Right kidney (tissue), 1 donor: ENCODE results near the gene RGS6.

Experiments used
- DNase-seq: peaks from one replicate; pipeline ENCODE4 v3.0.0-alpha.2; 2016

Gene RGS6

DNA sequence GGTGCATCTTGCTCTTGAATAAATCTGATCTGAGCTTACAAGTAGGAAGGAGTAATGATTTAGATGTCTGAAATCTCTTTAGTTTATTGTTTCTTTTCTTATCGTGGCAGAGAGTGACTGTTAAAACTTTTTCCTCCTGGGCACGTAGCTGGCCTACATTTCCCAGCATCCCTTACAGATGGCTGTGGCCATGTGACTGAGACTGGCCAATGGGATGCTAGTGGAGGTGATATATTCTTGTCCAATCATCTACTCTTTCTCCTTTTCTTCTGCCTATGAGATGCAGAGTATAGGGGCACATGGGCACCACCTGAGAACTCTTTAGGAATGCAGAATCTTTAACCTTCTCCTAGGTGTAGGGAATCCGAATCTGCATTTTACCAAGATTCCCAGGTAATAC is 237.3 kb downstream of the RGS6 start:
- no peak for DNase-seq

DNA sequence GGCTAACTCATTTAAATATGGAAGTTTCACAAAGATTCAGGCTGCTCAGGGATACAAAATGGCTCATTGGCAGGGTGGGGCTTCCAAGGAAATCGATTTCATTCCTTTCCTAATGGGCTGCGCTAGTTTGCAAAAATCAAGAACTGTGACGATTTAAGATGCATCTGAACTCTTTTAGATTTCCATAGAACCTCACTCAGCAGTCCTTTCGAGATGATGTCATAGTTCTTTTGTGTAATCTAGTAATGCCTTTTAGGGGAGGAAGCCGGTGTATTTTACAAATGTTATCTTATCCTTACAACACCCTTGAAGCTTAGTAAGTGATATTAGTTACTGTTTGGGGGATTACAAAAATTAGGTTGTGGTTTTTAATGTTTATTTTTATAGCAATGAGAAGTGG is 239.8 kb downstream of the RGS6 start:
- no peak for DNase-seq

DNA sequence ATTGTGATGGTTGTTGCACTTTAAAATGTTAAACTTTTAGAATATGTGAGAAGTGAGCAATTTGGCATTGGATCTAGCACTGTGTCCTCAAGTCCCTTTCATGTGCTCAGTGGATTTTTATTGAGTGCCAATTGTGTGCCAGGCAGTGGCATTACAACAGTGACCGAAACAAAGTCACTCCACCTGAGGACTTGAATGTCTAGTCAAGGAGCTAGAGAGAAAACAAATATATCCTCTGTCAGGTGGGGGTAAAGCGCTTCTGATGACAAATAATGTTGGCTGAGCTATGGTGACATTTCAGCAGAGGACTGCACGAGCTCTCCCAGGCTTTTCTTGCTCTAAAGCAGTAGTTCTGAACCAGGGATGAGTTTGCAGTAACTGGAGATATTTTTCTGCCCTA is 240.4 kb downstream of the RGS6 start:
- DNase-seq: no peak

DNA sequence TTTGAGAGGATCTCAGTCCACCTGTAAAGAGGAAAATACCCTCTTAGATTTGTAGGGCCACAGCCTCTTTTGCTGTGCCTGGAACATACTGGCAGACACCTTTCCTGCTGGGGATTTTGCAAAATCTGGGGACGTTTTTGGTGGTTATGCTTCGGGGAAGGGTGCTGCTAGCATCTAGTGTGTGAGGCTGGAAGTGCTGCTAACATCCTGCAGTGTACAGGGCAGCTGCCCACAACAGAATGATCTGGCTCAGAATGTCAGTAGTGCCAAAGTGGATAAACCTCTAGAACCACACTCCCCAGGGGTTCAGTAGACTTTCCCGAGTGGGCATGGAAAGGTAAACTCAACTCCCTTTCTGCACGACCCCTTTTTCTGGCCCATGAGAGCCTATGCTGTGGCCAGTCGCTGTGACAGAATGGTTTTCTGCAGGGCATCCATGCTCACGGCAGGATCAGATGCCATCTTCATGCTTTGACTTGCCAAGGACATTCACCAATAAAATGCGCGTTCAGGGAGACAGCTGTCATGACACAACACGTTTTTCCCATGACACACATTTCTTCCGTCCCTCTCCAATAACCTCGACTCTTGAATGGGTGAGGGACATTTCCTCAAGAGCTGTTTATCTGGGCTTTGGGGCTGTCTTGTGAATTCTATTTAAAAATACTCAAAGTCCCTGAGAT is 240.9 kb downstream of the RGS6 start:
- no peak for DNase-seq

DNA sequence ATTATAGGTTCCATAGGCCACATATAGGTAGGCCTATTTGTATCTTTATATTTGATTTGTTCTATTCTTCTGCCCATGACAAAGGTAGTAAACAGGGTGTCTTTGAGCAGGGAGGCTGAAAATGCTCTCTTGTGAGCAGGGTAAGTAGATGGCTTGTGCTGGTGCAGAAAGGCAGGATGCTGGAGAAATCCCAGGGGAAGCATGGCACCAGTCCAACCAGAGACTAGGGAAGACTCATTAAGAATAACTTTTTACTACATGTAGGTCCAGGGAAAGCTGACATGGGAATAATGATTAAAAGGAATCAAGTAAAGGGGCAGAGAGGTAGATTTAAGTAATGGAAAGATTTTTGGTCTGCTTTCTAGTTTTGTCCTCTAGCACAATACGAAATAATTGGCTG is 245.0 kb downstream of the RGS6 start:
- DNase-seq: no peak

DNA sequence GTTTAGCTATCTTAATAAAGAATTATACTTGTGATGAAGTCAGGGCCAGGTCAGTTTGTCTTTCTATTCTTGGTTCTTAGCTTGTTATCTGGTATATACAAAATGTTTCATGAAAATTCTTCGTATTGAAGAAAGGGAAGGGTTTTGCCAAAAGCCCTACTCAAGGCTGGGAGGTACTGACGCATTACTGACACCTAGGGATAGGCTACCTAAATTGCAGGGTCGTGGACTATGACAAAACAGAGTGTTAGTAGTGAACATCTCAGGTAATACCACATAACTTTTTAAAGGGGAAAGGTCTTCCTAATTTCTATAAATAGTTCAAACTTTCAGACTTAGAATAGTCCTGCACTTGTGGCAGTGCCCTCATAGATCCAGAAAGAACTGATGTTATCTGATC is 246.3 kb downstream of the RGS6 start:
- no peak for DNase-seq

DNA sequence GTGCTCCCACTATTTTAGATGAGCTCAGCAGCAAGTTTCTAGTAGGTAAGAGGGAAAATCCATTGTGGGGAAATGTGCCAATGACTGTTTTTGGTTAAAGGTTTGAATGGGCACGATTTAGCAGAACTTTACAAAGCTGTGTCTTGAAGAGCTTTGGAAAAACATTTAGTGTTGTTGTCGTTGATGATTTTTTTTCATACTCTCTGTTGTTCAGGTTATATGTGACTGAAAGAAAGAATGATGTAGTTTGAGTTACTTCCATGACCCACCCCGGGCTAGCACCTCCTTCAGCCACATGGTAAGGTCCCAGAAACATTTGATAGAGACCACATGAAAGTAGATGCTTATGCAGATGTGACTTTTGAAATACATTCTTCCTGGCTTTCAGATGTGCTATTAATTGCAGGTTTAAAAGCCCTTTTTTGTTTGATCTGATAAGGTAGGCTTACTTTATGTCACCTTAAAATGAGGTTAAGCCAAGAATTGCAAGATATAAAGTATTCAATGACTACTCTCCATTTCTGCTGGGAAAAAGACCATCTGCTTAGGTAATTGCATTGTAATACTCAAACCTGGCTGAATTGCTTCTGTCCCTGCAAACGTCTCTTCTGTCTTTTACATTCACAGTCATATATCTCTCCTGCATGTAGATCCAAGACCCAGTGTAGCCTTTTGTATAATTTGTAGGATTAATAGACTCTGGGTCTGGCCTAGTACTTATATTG is 250.6 kb downstream of the RGS6 start:
- DNase-seq: no peak

DNA sequence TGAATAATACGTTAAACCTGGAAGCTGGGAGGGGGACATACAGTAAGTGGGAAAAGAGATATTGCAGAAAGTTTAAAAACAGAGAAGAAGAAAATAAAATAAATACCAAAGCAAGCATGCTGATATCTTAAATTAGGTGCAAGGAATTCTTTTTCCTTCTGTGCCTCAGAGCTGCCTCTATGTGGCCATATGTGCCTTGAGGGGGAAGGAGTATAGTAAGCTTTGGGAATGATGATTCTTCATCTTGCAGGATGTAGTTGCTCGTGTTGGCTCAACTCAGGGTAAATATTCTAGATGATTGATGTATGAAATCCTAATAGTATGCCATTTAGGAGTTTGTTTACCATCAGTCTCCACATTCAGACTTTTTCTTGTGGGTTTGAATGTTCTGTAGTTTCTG is 251.4 kb downstream of the RGS6 start:
- DNase-seq: no peak

DNA sequence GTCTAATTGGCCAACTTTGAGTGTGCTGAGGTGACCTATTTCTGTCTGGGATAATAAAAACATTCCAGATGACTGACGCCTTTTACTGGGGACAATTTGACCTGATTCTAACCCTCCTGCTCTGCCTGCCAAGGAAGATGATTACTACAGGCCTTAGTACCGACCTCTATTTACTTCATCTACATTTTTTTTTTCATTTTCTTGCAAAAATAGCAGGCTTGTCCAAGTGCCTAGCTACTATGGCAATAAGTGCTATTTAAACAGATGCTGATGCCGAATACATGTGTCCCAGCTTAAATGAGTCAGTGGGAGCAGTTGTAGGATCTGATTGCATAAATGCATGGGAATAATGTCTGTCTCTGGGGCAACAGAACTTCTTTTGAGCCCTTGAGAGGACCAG is 254.3 kb downstream of the RGS6 start:
- DNase-seq: no peak

DNA sequence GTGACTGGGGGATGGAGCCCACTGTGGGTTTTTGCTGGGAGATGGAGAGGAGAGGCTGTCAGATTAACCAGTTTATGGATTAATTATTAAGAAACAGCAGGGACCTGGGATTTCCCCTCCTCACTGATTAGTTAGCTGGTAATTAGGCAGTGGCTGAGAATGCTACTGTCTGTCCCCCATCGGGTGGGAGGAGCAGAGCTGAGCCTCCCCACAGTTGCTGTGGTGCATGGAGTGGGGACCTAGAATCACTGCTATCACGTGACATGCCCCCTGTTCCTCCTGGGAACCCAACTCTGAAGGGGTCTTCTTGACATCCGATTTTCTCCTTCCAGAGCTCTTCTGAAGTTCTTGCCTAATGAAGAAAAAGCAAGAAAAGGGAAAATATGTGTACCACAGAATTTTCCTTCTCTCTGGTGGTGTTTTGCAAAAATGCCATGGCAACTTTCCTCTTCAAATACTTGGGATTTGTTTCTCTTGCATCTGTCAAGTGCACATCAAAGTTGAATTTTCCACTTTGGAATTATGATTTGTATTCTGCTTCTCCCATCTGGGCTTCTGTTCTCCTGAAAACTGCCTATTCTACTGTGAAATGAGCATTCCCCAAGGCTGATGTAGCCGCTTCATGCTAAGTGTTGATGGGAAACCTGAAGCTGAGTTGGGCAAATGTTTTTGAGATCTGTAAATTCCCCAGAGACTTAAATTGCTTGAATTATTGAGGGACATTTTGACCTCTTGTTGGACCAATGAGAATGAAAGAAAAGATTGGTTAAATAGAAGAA is 264.2 kb downstream of the RGS6 start:
- DNase-seq: no peak

DNA sequence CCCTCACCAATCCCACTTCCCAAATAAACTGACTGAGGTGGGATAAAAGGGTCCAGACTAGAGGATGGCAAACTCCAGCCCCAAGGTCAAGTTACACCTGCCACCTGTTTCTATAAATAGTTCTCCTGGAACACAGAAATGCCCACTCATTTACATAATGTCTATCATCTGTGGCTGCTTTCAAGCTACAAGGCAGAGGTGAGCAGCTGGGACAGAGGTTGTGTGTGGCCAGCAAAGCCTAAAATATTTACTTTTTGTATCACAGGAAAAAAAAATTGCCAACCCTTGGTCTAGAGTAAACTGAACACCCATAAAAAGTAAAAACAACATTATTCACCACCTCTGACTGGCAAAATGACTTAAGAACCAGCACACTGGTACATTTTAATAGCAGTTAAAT is 269.4 kb downstream of the RGS6 start:
- no peak for DNase-seq

DNA sequence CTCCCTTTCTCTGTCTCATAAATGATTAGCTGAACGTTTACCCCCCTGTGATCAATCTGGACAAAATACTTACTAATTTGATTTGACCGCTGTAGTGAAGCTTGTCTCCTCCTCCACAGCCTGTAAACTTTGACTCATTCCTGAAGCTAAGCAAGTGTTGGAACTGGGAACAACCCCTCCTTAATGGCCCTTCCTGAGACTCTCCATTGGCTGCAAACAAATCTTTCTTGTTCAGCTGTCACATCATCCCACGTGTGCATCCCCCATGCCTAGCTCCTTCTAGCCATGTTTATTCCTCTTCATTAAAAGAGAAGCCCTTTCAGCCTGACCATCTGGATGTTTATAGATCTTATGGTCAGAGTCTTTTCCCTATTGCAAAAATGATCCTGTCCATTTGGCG is 281.2 kb downstream of the RGS6 start:
- DNase-seq: no peak

DNA sequence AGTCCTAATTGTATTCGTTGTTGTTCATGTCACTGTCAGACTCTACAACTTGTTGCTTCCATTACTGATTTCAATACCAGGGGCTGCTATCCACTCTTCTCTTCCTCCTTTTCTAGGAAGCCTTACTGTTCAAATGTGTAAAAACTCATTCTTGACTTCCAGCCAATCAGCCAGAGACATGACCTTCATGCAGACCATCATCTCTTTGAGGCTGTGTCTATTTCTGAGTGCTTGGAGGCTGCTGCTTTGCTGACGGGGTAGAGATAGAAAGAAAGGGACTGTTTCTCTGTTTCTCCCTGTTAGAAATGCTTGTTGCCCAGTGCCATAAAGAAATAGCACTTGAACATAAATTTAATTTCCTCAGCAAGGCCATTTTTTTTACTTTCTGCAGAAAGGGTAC is 282.9 kb downstream of the RGS6 start:
- no peak for DNase-seq

DNA sequence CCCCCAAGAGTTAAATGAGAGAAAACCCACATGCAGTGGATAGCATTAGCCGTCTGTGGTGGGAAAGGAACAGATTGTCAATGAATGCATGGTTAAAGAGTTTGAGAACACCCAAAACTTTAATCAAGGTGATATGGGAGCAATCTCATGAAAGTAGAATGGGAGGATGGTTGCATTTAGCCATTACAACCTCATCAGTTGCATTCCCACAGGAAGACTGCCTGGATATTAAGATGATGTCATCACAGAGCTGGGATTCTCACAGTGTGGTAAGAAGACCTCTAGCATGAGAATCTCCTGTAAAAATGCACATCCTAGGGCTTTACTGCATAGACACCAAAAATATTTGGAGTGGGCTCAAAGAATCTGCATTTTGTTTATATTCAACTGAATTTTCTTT is 284.9 kb downstream of the RGS6 start:
- DNase-seq: no peak

DNA sequence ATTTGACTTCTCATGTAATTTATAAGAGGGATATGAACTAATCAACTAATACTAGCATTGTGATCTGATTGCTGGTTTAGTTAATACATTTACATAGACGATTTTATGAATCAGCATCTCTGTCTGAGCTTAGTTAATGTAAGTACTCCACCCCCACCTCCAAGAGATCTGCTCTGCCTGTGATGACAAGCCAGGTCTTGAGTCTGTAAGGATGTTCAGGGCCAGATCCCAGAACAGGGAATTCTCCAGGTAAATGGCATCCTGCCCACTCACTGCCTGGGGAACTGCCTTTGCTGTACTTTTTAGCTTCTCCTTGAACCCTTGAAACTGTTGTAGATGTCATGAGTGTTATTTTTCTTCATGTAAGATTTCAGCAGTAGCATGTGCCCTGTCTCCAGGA is 289.8 kb downstream of the RGS6 start:
- no peak for DNase-seq

DNA sequence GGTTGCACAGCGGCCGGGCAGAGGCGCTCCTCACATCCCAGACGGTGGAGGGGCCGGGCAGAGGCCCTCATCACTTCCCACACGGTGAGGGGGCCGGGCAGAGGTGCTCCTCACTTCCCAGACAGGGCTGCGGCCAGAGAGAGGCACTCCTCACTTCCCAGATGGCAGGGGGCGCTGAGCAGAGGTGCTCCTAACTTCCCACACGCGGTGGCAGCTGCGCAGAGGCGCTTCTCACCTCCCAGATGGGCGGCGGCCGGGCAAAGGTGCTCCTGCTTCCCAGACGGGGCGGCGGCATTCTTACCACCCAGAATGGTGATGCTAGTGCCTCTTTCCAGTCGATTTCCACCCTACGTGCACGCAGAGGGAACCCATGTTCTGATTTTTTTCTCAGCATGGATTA is 304.4 kb downstream of the RGS6 start:
- DNase-seq: no peak

DNA sequence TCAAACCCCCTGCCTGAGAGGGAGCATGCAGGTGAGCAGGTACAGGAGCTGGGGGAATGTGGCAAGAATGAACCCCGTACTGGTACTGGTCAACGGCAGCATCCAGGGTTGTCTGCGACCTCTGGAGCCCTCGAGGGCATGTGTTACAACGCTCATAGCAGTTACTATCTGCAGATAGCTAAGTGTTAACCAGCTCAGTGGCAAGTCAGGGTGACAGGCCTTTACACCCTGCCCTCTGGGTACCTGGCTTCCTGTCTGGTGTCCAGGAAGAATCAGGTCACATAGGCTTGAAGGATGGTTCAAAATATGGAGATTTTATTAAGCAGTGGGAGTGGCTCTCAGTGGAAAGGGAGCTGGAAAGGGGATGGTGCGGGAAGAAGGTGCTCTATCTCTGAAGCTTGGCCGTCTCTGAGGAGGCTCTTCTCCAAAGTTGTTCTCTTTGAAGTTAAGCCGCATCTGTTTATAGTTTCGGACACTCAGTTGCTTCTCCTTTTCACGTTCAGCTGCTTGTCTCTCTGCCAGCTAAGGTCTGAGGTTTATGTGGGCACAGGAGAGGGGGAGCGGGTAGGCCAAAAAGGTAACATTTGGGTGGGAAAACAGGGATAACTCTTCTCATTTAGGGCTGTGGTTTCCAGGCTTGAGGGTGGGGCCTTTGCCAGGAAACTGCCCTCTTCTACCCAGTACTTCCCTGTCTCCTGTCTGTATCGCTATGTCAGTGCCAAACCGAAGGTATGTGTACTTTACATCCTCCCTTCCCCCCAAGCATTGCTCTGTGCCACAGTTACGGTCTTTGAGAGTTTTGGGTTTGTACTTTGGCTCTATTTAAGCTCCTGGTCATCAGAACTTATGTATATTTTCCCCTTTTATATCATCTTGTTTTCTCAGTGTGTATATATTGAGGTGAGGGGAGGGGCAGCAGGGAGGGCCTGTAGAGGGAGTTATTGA is 305.8 kb downstream of the RGS6 start:
- no peak for DNase-seq

DNA sequence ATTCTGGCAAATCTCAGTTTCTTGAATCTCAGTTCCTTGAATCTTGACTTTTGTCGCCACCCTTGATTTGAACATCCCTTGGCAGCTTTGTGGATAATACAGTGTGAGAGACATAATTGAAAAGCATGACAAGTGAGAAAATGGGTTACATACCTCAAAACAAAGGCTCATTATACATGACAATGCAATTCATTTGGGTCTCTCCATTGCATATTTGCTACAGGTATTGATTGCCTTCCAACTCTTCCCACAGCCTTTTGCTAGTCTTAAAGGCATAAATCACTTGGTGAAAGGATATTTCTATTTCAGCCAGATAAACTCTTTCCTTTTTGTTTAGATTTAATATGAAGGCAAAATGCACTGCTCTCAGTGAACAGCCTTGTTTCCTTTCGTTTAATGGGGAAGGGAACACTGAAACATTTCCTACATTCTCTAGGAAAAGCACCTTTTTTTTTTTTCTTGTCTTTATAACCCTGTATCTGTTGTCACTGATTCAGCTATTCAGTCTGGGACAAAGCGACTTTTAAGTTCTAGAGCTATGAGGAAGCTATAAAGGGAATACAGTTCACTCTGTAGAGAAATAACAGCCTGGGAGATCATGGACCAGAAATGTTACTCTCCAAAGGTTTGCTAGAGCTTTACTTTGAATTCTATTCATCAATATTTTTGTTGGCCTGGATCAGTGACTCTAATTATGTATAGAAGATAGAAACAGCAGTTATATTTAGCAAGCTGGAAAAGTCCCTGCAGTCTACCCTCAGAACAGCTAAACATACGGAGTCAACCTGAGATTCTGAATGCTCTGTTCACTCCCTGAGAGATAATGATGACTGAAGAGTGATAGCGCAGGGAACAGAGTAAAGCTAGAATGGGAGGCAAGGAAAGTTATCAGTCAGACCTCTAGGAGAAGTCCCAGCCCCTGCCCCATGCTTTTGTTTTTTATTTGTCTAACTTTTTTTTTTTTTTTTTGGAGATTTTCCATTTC is 311.4 kb downstream of the RGS6 start:
- DNase-seq: no peak

DNA sequence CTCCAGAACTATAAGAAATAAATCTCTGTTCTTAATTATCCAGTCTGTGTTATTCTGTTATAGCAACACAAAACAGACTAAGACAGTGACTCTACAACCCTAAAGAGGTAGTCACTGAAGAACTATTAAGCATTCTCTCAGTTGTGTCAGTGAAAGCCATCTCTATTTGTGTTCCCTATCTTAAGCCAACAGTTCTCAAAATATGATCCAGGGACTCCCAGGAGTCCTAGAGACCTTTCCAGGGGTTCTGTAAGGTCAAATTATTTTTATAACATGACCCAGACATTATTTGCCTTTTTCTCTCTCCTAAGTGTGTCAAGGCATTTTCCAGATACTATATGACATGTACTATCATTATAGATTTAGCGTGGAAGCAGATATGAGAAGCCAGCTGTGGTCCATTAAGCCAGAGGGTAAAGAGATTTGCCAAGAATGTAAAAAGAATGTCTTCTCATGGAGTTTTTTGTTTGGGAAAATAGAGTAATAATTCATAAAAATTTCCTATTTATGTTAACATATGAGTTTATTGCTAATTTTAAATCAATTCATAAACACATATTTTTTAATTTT is 315.8 kb downstream of the RGS6 start:
- no peak for DNase-seq

DNA sequence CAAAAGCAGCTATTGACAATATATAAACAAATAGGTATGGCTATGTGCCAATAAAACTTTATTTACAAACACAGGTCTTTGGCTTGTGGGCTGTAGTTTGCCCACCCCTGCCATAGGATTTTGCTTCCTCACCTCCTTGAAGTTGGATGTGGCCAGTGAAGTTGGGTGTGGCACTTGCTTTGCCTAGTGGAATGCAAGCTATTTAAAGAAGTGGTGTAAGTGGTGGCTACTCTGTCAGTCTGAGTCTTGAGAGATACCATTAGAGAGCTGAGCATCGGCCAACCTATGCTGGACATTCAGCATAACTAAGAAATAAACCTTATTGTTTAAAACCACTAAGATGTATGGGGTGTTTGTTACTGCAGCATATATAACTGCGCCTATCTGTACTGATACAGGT is 321.3 kb downstream of the RGS6 start:
- DNase-seq: no peak
